ENCODE results near the gene WDFY3. TPM values are rescaled to one million over a fixed set of nuclear protein-coding genes. Genes with fewer than 3 reads are reported as not detected.

The WDFY3 gene
- total and polyA plus RNA-seq, 2 experiments from 2014 or later: 7.7 to 55.9 TPM

GRCh38 chr4:84740057-84740456, 226.4 kb downstream of the WDFY3 start:
- H3K4me1 ChIP-seq (ENCODE audit: insufficient read depth): no peaks in the 10 kb centered on the region
- no peaks in the 10 kb centered on the region for H3K27me3 ChIP-seq
- 89% methylated on average over 2 of the region's 2 CpGs for WGBS (ENCODE audit: low lambda C conversion rate, missing lambda C conversion rate)
- H3K27ac ChIP-seq: no peak overlapping the region
- no peak overlapping the region for H3K4me2 ChIP-seq
- no peaks in the 10 kb centered on the region for H3K9me3 ChIP-seq (ENCODE audit: low read depth)
- H3K4me3 ChIP-seq: no peak overlapping the region
- no peaks in the 10 kb centered on the region for H3K9me2 ChIP-seq (replicated peaks; ENCODE audit: insufficient read depth)
- DNase-seq (ENCODE audit: low spot score): no peak
- H3K36me3 ChIP-seq (replicated peaks; ENCODE audit: insufficient read depth, low read depth): no peaks in the 10 kb centered on the region
- H3K79me2 ChIP-seq: no peaks in the 10 kb centered on the region
- no peak overlapping the region for H2AFZ ChIP-seq
- H4K20me1 ChIP-seq (ENCODE audit: insufficient read depth, poor library complexity, severe bottlenecking): no peaks in the 10 kb centered on the region
- no peak for TF ChIP-seq EZH2phosphoT487 (IDR thresholded peaks at IDR 0.05; ENCODE audit: low read depth, severe bottlenecking, unreplicated experiment)
- TF ChIP-seq, protein P1, sequence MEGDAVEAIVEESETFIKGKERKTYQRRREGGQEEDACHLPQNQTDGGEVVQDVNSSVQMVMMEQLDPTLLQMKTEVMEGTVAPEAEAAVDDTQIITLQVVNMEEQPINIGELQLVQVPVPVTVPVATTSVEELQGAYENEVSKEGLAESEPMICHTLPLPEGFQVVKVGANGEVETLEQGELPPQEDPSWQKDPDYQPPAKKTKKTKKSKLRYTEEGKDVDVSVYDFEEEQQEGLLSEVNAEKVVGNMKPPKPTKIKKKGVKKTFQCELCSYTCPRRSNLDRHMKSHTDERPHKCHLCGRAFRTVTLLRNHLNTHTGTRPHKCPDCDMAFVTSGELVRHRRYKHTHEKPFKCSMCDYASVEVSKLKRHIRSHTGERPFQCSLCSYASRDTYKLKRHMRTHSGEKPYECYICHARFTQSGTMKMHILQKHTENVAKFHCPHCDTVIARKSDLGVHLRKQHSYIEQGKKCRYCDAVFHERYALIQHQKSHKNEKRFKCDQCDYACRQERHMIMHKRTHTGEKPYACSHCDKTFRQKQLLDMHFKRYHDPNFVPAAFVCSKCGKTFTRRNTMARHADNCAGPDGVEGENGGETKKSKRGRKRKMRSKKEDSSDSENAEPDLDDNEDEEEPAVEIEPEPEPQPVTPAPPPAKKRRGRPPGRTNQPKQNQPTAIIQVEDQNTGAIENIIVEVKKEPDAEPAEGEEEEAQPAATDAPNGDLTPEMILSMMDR (IDR thresholded peaks at IDR 0.05; ENCODE audit: poor library complexity): no peak

DNA sequence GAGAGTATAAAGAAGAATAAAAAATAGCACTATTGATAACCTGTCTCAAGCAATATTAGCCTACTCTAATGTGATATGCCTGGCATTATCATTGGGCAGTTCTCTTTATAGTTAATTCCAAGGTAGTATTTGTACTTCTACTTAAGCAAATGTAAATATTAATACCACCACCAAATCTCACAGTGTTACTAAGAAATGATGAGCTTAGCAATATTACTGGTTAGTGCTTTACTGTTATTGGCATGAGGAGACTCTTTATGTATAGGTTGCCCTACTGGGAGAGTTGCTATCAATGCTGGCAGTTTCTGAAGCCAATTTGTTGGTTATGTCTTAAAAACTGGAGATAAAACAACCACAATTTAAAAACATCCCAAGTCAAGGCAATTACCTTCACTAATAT, 227.9 kb downstream of the WDFY3 start:
- Histone ChIP-seq H3K36me3 (replicated peaks; ENCODE audit: insufficient read depth, low read depth) (no peaks in the 10 kb centered on the region), H2AFZ (no peak overlapping the region), H3K79me2 (no peaks in the 10 kb centered on the region), H4K20me1 (ENCODE audit: insufficient read depth, poor library complexity, severe bottlenecking) (no peaks in the 10 kb centered on the region), H3K4me2 (no peak overlapping the region), H3K4me3 (no peak overlapping the region), H3K9me2 (replicated peaks; ENCODE audit: insufficient read depth) (no peaks in the 10 kb centered on the region), H3K9me3 (ENCODE audit: low read depth) (no peaks in the 10 kb centered on the region), H3K27me3 (no peaks in the 10 kb centered on the region), H3K27ac (no peak overlapping the region), H3K4me1 (ENCODE audit: insufficient read depth) (no peaks in the 10 kb centered on the region)
- no peak for DNase-seq (ENCODE audit: low spot score)
- TF ChIP-seq, protein P1 (IDR thresholded peaks at IDR 0.05; ENCODE audit: poor library complexity): no peak
- no peak for TF ChIP-seq EZH2 (IDR thresholded peaks at IDR 0.05; ENCODE audit: borderline replicate concordance)

GRCh38 chr4:84737656-84738055, 228.8 kb downstream of the WDFY3 start:
- 87% methylated on average over 3 of the region's 3 CpGs for WGBS (ENCODE audit: low lambda C conversion rate, missing lambda C conversion rate)
- H3K27me3 ChIP-seq: no peaks in the 10 kb centered on the region
- H2AFZ ChIP-seq: no peak overlapping the region
- H3K4me1 ChIP-seq (ENCODE audit: insufficient read depth): no peaks in the 10 kb centered on the region
- DNase-seq (ENCODE audit: low spot score): no peak
- H3K79me2 ChIP-seq: no peaks in the 10 kb centered on the region
- no peaks in the 10 kb centered on the region for H3K9me2 ChIP-seq (replicated peaks; ENCODE audit: insufficient read depth)
- H3K4me2 ChIP-seq: no peak overlapping the region
- H3K9me3 ChIP-seq (ENCODE audit: low read depth): no peaks in the 10 kb centered on the region
- H3K4me3 ChIP-seq: no peak overlapping the region
- no peaks in the 10 kb centered on the region for H3K36me3 ChIP-seq (replicated peaks; ENCODE audit: insufficient read depth, low read depth)
- H4K20me1 ChIP-seq (ENCODE audit: insufficient read depth, poor library complexity, severe bottlenecking): no peaks in the 10 kb centered on the region
- no peak overlapping the region for H3K27ac ChIP-seq
- no peak for TF ChIP-seq EZH2phosphoT487 (IDR thresholded peaks at IDR 0.05; ENCODE audit: low read depth, severe bottlenecking, unreplicated experiment)
- TF ChIP-seq, protein P1 (IDR thresholded peaks at IDR 0.05; ENCODE audit: poor library complexity): no peak
- TF ChIP-seq EZH2 (IDR thresholded peaks at IDR 0.05; ENCODE audit: borderline replicate concordance): no peak

DNA sequence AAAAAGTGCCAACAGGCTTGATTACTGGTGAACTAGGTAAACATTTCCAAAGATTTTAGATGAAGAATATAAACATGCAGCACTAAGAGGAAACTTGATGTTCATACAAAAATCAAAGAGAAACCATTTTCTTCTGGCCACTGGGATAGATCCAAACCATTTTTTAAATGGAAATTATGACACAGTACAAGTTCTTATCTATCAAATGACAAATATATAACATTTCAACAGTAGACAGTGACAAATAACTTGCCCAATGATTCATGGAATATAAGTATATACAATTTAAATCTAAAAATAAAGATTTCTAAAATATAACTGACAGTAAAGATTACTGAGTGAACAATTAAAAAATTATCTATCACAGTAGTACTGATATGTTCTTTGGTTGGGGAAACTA, 232.5 kb downstream of the WDFY3 start:
- no peak overlapping the region for H3K4me3 ChIP-seq

More for the DNA sequence above, 232.5 kb downstream of the WDFY3 start:
- Histone ChIP-seq H3K9me3 (ENCODE audit: low read depth) (no peaks in the 10 kb centered on the region), H2AFZ (no peak overlapping the region), H3K4me2 (no peak overlapping the region), H4K20me1 (ENCODE audit: insufficient read depth, poor library complexity, severe bottlenecking) (no peaks in the 10 kb centered on the region), H3K79me2 (no peaks in the 10 kb centered on the region), H3K27ac (no peak overlapping the region), H3K27me3 (no peaks in the 10 kb centered on the region), H3K9me2 (replicated peaks; ENCODE audit: insufficient read depth) (no peaks in the 10 kb centered on the region), H3K4me1 (ENCODE audit: insufficient read depth) (no peaks in the 10 kb centered on the region), H3K36me3 (replicated peaks; ENCODE audit: insufficient read depth, low read depth) (no peaks in the 10 kb centered on the region)
- no peak for DNase-seq (ENCODE audit: low spot score)
- no peak for TF ChIP-seq EZH2phosphoT487 (IDR thresholded peaks at IDR 0.05; ENCODE audit: low read depth, severe bottlenecking, unreplicated experiment)
- TF ChIP-seq EZH2 (IDR thresholded peaks at IDR 0.05; ENCODE audit: borderline replicate concordance): no peak
- TF ChIP-seq, protein P1 (IDR thresholded peaks at IDR 0.05; ENCODE audit: poor library complexity): no peak

Data from hepatocyte (in vitro differentiated cells).